Measurements from ENCODE around the gene ANKH. TPM values are rescaled to one million over a fixed set of nuclear protein-coding genes. Genes with fewer than 3 reads are reported as not detected.

Gene ANKH
- total and polyA plus RNA-seq, 2 of the 13 experiments (the other 11 are each of a cell fraction or from before 2014, with no cell fraction given): 25.0 to 36.0 TPM

DNA sequence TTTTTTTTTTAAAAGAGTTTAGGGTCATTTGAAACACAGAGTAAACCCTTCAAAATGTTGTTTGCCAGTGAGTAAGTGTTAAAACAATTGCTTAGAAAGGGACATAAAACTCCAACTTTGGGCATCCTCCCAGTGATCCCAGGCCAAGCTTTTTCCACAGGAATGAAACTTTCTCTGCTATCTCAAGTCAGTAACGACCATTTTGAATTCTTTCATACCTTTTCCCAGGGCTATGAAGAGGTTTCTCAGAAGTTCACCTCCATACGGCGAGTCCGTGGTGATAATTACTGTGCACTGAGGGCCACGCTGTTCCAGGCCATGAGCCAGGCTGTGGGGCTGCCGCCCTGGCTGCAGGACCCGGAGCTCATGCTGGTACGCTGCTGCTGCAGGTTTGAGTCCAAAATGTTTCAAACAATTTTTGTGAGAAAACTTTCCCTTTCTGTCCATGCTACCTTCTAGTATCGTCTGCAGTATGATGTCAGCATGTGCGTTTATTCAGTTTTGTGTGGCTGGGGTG lies 190.3 kb downstream of the ANKH start:
- no peak overlapping the region for H3K27ac ChIP-seq (ENCODE audit: extremely low read length, insufficient read depth, low read length)
- in situ Hi-C loops (cut with HindIII; ENCODE audit: extremely low pct_ligation_motif_present, low pct_unique_long_range_greater_than_20kb) (no loop called here), intact Hi-C loops (cut with micrococcal nuclease; ENCODE audit: unreplicated experiment) (no loop called here)
- 98% methylated on average over 9 of the region's 10 CpGs for WGBS (ENCODE audit: low lambda C conversion rate)
- H3K9ac ChIP-seq (ENCODE audit: insufficient read depth, low read depth, low read length): no peak overlapping the region
- no peak for FAIRE-seq
- no peaks in the 10 kb centered on the region for H3K4me1 ChIP-seq (ENCODE audit: insufficient read depth, low read length)
- ATAC-seq: no peak
- no peak overlapping the region for H3K4me2 ChIP-seq (ENCODE audit: low read depth, low read length)
- peaks cover 25 to 69% of the 10 kb centered on the region in 2 experiments for H3K36me3 ChIP-seq (replicated peaks in 1 of 2; ENCODE audit: control insufficient read depth in 1 of 2, insufficient read depth in 2 of 2, low read length in 2 of 2)
- H2AFZ ChIP-seq (ENCODE audit: low read length): no peak overlapping the region
- TF ChIP-seq, protein P1, sequence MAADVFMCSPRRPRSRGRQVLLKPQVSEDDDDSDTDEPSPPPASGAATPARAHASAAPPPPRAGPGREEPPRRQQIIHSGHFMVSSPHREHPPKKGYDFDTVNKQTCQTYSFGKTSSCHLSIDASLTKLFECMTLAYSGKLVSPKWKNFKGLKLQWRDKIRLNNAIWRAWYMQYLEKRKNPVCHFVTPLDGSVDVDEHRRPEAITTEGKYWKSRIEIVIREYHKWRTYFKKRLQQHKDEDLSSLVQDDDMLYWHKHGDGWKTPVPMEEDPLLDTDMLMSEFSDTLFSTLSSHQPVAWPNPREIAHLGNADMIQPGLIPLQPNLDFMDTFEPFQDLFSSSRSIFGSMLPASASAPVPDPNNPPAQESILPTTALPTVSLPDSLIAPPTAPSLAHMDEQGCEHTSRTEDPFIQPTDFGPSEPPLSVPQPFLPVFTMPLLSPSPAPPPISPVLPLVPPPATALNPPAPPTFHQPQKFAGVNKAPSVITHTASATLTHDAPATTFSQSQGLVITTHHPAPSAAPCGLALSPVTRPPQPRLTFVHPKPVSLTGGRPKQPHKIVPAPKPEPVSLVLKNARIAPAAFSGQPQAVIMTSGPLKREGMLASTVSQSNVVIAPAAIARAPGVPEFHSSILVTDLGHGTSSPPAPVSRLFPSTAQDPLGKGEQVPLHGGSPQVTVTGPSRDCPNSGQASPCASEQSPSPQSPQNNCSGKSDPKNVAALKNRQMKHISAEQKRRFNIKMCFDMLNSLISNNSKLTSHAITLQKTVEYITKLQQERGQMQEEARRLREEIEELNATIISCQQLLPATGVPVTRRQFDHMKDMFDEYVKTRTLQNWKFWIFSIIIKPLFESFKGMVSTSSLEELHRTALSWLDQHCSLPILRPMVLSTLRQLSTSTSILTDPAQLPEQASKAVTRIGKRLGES (CRISPR knock-in tag; IDR thresholded peaks at IDR 0.05; ENCODE audit: borderline replicate concordance): no peak
- H3K27me3 ChIP-seq (ENCODE audit: control insufficient read depth in 1 of 2, insufficient read depth in 2 of 2, low read length in 2 of 2): no peaks in the 10 kb centered on the region
- H3K9me3 ChIP-seq (ENCODE audit: low read length): no peaks in the 10 kb centered on the region
- CTCF ChIA-PET (ENCODE audit: low intra/inter-chr PET ratio, low total read pairs): no interaction called here
- BruUV-seq (replicated peaks): no TSS peak
- DNase-seq (ENCODE audit: low spot score): no peak
- H4K20me1 ChIP-seq (ENCODE audit: insufficient read depth, low read length): no peaks in the 10 kb centered on the region
- H3K79me2 ChIP-seq (ENCODE audit: insufficient read depth, low read length): peaks cover 14% of the 10 kb centered on the region
- POLR2A ChIA-PET: no interaction called here
- no peak overlapping the region for H3K4me3 ChIP-seq (replicated peaks in 1 of 3; ENCODE audit: insufficient read depth in 1 of 3, low read depth in 2 of 3, low read length in 3 of 3)

DNA sequence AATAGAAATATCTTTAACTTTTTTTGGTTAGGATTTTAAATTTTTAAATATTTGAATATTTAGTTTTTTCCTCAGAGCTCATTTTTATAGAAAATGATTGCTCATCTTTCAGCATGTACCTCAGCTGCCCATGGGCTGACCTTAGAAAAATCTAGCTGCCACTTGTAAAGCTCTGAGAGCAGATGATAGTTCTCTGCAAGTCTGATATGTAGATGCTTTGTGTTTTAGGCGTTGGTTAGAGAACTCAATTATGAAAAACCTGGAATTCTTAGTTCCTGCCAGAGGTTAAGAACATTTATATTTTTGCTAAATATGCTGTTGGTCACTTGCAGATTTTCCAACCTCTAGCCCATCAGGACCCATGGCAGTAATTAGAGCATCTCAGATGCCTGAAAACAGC lies 192.0 kb downstream of the ANKH start:
- intact Hi-C loops (cut with micrococcal nuclease; ENCODE audit: unreplicated experiment): no loop called here
- TF ChIP-seq ZNF431 (CRISPR knock-in tag; IDR thresholded peaks at IDR 0.05; ENCODE audit: borderline replicate concordance, low read depth) (no peak), ZNF775 (CRISPR knock-in tag; IDR thresholded peaks at IDR 0.05; ENCODE audit: borderline replicate concordance) (no peak), SMC3 (IDR thresholded peaks at IDR 0.05; ENCODE audit: low read length) (no peak), SPEN (CRISPR knock-in tag; IDR thresholded peaks at IDR 0.05; ENCODE audit: low read depth) (no peak), GFI1 (CRISPR knock-in tag; IDR thresholded peaks at IDR 0.05; ENCODE audit: borderline replicate concordance) (no peak), TBL1XR1 (IDR thresholded peaks at IDR 0.05; ENCODE audit: borderline replicate concordance, low read length, partially characterized antibody) (no peak), NFKBIZ (CRISPR knock-in tag; IDR thresholded peaks at IDR 0.05) (no peak), ZNF143 (CRISPR knock-in tag; IDR thresholded peaks at IDR 0.05) (no peak), ISX (CRISPR knock-in tag; conservative IDR thresholded peaks at IDR 0.05) (no peak), FOXC1 (CRISPR knock-in tag; IDR thresholded peaks at IDR 0.05; ENCODE audit: borderline replicate concordance) (no peak), ZNF296 (CRISPR knock-in tag; conservative IDR thresholded peaks at IDR 0.05) (no peak)
- TF ChIP-seq, protein P2, sequence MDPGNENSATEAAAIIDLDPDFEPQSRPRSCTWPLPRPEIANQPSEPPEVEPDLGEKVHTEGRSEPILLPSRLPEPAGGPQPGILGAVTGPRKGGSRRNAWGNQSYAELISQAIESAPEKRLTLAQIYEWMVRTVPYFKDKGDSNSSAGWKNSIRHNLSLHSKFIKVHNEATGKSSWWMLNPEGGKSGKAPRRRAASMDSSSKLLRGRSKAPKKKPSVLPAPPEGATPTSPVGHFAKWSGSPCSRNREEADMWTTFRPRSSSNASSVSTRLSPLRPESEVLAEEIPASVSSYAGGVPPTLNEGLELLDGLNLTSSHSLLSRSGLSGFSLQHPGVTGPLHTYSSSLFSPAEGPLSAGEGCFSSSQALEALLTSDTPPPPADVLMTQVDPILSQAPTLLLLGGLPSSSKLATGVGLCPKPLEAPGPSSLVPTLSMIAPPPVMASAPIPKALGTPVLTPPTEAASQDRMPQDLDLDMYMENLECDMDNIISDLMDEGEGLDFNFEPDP (CRISPR knock-in tag; conservative IDR thresholded peaks at IDR 0.05): no peak
- no peak overlapping the region for H3K4me3 ChIP-seq (replicated peaks in 1 of 3; ENCODE audit: insufficient read depth in 1 of 3, low read depth in 2 of 3, low read length in 3 of 3)
- no peaks in the 10 kb centered on the region for H3K4me1 ChIP-seq (ENCODE audit: insufficient read depth, low read length)
- no peak for ATAC-seq
- WGBS (ENCODE audit: low lambda C conversion rate): 90% methylated on average over 1 of the region's 1 CpG
- DNase-seq (ENCODE audit: low spot score): no peak
- CTCF ChIA-PET (ENCODE audit: low intra/inter-chr PET ratio, low total read pairs): no interaction called here
- no peak overlapping the region for H2AFZ ChIP-seq (ENCODE audit: low read length)
- POLR2A ChIA-PET: no interaction called here
- BruUV-seq (replicated peaks): no TSS peak
- no peaks in the 10 kb centered on the region for H4K20me1 ChIP-seq (ENCODE audit: insufficient read depth, low read length)
- H3K79me2 ChIP-seq (ENCODE audit: insufficient read depth, low read length): peaks cover 31% of the 10 kb centered on the region
- in situ Hi-C loops (cut with HindIII; ENCODE audit: extremely low pct_ligation_motif_present, low pct_unique_long_range_greater_than_20kb): no loop called here
- H3K27ac ChIP-seq (ENCODE audit: extremely low read length, insufficient read depth, low read length): no peak overlapping the region
- no peak overlapping the region for H3K4me2 ChIP-seq (ENCODE audit: low read depth, low read length)
- no peaks in the 10 kb centered on the region for H3K27me3 ChIP-seq (ENCODE audit: control insufficient read depth in 1 of 2, insufficient read depth in 2 of 2, low read length in 2 of 2)
- peaks cover 23 to 78% of the 10 kb centered on the region in 2 experiments for H3K36me3 ChIP-seq (replicated peaks in 1 of 2; ENCODE audit: control insufficient read depth in 1 of 2, insufficient read depth in 2 of 2, low read length in 2 of 2)
- no peak for FAIRE-seq
- H3K9ac ChIP-seq (ENCODE audit: insufficient read depth, low read depth, low read length): no peak overlapping the region
- no peaks in the 10 kb centered on the region for H3K9me3 ChIP-seq (ENCODE audit: low read length)
